Measurements from ENCODE around the gene CFAP46.
A peak's percentile ranks its signal among the peaks of the same experiment; 100 is the strongest.

CFAP46 gene

GRCh38 chr10:132977807-132978206 is 35.4 kb upstream of the CFAP46 start:
- H2BK5ac ChIP-seq (ENCODE audit: low read depth, low read length, poor library complexity, severe bottlenecking): no peak overlapping the region
- no peak overlapping the region for H2AFZ ChIP-seq (ENCODE audit: low read depth, low read length)
- no peak overlapping the region for H2AK5ac ChIP-seq (ENCODE audit: low read length, severe bottlenecking)
- H3K9me3 ChIP-seq (ENCODE audit: control insufficient read depth, low read length): no peaks in the 10 kb centered on the region
- H3K36me3 ChIP-seq (ENCODE audit: control insufficient read depth in 1 of 2, insufficient read depth in 2 of 2, low read depth in 1 of 2, low read length in 2 of 2): no peaks in the 10 kb centered on the region
- no peak overlapping the region for H3K18ac ChIP-seq (ENCODE audit: low read depth in 1 of 2, low read length in 2 of 2)
- H3K4me3 ChIP-seq (ENCODE audit: insufficient read depth in 1 of 2, low read depth in 1 of 2, low read length in 2 of 2): no peak overlapping the region
- no peaks in the 10 kb centered on the region for H3K4me1 ChIP-seq (ENCODE audit: control insufficient read depth, insufficient read depth, low read depth, low read length)
- H3K14ac ChIP-seq (ENCODE audit: low read length in 2 of 2): no peak overlapping the region
- H3K27me3 ChIP-seq (ENCODE audit: control insufficient read depth in 1 of 2, insufficient read depth in 1 of 2, low read length in 2 of 2): peaks cover 11 to 79% of the 10 kb centered on the region in 2 experiments
- no peak overlapping the region for H3K4me2 ChIP-seq (ENCODE audit: low read length, poor library complexity, severe bottlenecking)
- H2BK15ac ChIP-seq (ENCODE audit: low read depth, poor library complexity, severe bottlenecking): no peak overlapping the region
- H3K79me1 ChIP-seq (replicated peaks; ENCODE audit: low read length, poor library complexity, severe bottlenecking): no peaks in the 10 kb centered on the region
- DNase-seq: no peak
- no peak overlapping the region for H3K27ac ChIP-seq (ENCODE audit: low read length, poor library complexity, severe bottlenecking)
- H2BK120ac ChIP-seq (ENCODE audit: low read depth, low read length): no peak overlapping the region
- no peak overlapping the region for H3K4ac ChIP-seq (ENCODE audit: low read depth in 1 of 2, low read length in 2 of 2)
- H3K23ac ChIP-seq (ENCODE audit: low read length in 2 of 2): no peak overlapping the region
- H2BK12ac ChIP-seq (ENCODE audit: low read length in 2 of 2): no peak overlapping the region
- H4K8ac ChIP-seq (ENCODE audit: low read length): no peak overlapping the region
- no peak overlapping the region for H4K91ac ChIP-seq (ENCODE audit: low read length)
- H3K9ac ChIP-seq (ENCODE audit: low read length): no peak overlapping the region
- WGBS: 72% methylated on average over 27 of the region's 27 CpGs

GRCh38 chr10:132977076-132977475 is 34.7 kb upstream of the CFAP46 start:
- H3K4me2 ChIP-seq (ENCODE audit: low read length, poor library complexity, severe bottlenecking): no peak overlapping the region
- DNase-seq: no peak
- no peak overlapping the region for H3K4me3 ChIP-seq (ENCODE audit: insufficient read depth in 1 of 2, low read depth in 1 of 2, low read length in 2 of 2)
- no peak overlapping the region for H4K8ac ChIP-seq (ENCODE audit: low read length)
- H3K27ac ChIP-seq (ENCODE audit: low read length, poor library complexity, severe bottlenecking): no peak overlapping the region
- no peak overlapping the region for H2BK15ac ChIP-seq (ENCODE audit: low read depth, poor library complexity, severe bottlenecking)
- no peak overlapping the region for H2BK120ac ChIP-seq (ENCODE audit: low read depth, low read length)
- no peak overlapping the region for H2AFZ ChIP-seq (ENCODE audit: low read depth, low read length)
- no peak overlapping the region for H3K18ac ChIP-seq (ENCODE audit: low read depth in 1 of 2, low read length in 2 of 2)
- H3K36me3 ChIP-seq (ENCODE audit: control insufficient read depth in 1 of 2, insufficient read depth in 2 of 2, low read depth in 1 of 2, low read length in 2 of 2): no peaks in the 10 kb centered on the region
- H3K79me1 ChIP-seq (replicated peaks; ENCODE audit: low read length, poor library complexity, severe bottlenecking): no peaks in the 10 kb centered on the region
- no peak overlapping the region for H2BK12ac ChIP-seq (ENCODE audit: low read length in 2 of 2)
- H3K27me3 ChIP-seq (ENCODE audit: control insufficient read depth in 1 of 2, insufficient read depth in 1 of 2, low read length in 2 of 2): peaks cover 11 to 81% of the 10 kb centered on the region in 2 experiments
- no peaks in the 10 kb centered on the region for H3K9me3 ChIP-seq (ENCODE audit: control insufficient read depth, low read length)
- H3K4ac ChIP-seq (ENCODE audit: low read depth in 1 of 2, low read length in 2 of 2): no peak overlapping the region
- H4K91ac ChIP-seq (ENCODE audit: low read length): no peak overlapping the region
- no peak overlapping the region for H2BK5ac ChIP-seq (ENCODE audit: low read depth, low read length, poor library complexity, severe bottlenecking)
- H3K14ac ChIP-seq (ENCODE audit: low read length in 2 of 2): no peak overlapping the region
- H3K9ac ChIP-seq (ENCODE audit: low read length): no peak overlapping the region
- 93% methylated on average over 25 of the region's 25 CpGs for WGBS
- H3K23ac ChIP-seq (ENCODE audit: low read length in 2 of 2): no peak overlapping the region
- no peaks in the 10 kb centered on the region for H3K4me1 ChIP-seq (ENCODE audit: control insufficient read depth, insufficient read depth, low read depth, low read length)
- H2AK5ac ChIP-seq (ENCODE audit: low read length, severe bottlenecking): no peak overlapping the region

DNA sequence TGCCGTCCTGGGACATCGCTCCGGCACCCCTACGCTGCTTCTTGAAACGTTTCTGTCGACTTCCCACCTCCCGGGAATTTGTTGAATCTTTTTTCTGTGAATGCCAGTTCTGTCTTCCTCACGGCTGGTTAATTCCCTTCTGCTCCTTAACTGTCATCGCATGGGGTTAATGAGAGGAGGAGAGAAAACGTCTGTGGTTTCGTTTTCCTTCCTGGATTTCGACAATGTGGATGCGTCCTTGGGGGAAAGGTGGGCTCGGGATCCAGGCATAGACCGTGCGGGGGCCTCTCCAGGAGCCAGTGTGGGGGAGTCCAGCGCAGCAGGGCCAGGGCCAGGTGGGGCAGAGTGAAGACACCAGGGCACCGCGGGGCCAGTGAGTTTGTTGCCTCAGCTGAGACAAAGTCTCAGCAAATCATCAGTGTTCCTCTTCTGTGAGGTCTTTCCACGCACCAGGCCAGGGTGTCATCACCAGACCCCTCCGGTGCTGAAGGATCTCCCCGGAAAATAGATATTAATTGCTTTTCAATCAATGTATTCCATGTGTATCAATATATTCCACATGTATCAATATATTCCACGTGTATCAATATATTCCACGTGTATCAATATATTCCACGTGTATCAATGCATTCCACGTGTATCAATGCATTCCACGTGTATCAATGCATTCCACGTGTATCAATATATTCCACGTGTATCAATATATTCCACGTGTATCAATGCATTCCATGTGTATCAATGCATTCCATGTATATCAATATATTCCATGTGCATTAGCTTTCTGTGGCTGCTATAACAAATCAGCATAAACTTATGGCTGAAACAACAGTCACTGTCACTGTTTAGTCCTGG is 33.7 kb upstream of the CFAP46 start:
- no peak overlapping the region for H3K14ac ChIP-seq (ENCODE audit: low read length in 2 of 2)
- no peak overlapping the region for H2AFZ ChIP-seq (ENCODE audit: low read depth, low read length)
- no peak overlapping the region for H2BK12ac ChIP-seq (ENCODE audit: low read length in 2 of 2)
- no peak overlapping the region for H2AK5ac ChIP-seq (ENCODE audit: low read length, severe bottlenecking)
- no peak overlapping the region for H2BK5ac ChIP-seq (ENCODE audit: low read depth, low read length, poor library complexity, severe bottlenecking)
- H3K9ac ChIP-seq (ENCODE audit: low read length): no peak overlapping the region
- no peak for DNase-seq
- no peak overlapping the region for H2BK15ac ChIP-seq (ENCODE audit: low read depth, poor library complexity, severe bottlenecking)
- H3K23ac ChIP-seq (ENCODE audit: low read length in 2 of 2): no peak overlapping the region
- no peak overlapping the region for H3K4me2 ChIP-seq (ENCODE audit: low read length, poor library complexity, severe bottlenecking)
- no peaks in the 10 kb centered on the region for H3K9me3 ChIP-seq (ENCODE audit: control insufficient read depth, low read length)
- no peak overlapping the region for H4K91ac ChIP-seq (ENCODE audit: low read length)
- H2BK120ac ChIP-seq (ENCODE audit: low read depth, low read length): no peak overlapping the region
- no peaks in the 10 kb centered on the region for H3K79me1 ChIP-seq (replicated peaks; ENCODE audit: low read length, poor library complexity, severe bottlenecking)
- H3K18ac ChIP-seq (ENCODE audit: low read depth in 1 of 2, low read length in 2 of 2): no peak overlapping the region
- no peaks in the 10 kb centered on the region for H3K36me3 ChIP-seq (ENCODE audit: control insufficient read depth in 1 of 2, insufficient read depth in 2 of 2, low read depth in 1 of 2, low read length in 2 of 2)
- H3K4ac ChIP-seq (ENCODE audit: low read depth in 1 of 2, low read length in 2 of 2): no peak overlapping the region
- H3K4me1 ChIP-seq (ENCODE audit: control insufficient read depth, insufficient read depth, low read depth, low read length): no peaks in the 10 kb centered on the region
- no peak overlapping the region for H4K8ac ChIP-seq (ENCODE audit: low read length)
- WGBS: 83% methylated on average over 29 of the region's 30 CpGs
- no peak overlapping the region for H3K27ac ChIP-seq (ENCODE audit: low read length, poor library complexity, severe bottlenecking)
- H3K4me3 ChIP-seq (ENCODE audit: insufficient read depth in 1 of 2, low read depth in 1 of 2, low read length in 2 of 2): peak overlapping the region in 1 of 2 experiments; percentile 23
- peaks cover 21 to 88% of the 10 kb centered on the region in 2 experiments for H3K27me3 ChIP-seq (ENCODE audit: control insufficient read depth in 1 of 2, insufficient read depth in 1 of 2, low read length in 2 of 2)

- Histone ChIP-seq H3K4ac (ENCODE audit: low read depth in 1 of 2, low read length in 2 of 2) (no peak overlapping the region), H3K9ac (ENCODE audit: low read length) (no peak overlapping the region)
- 82% methylated on average over 28 of the region's 28 CpGs for WGBS
Observed at GRCh38 chr10:132974886-132975830, 32.8 kb upstream of the CFAP46 start.

More at GRCh38 chr10:132974886-132975830, 32.8 kb upstream of the CFAP46 start:
- H2AFZ ChIP-seq (ENCODE audit: low read depth, low read length): no peak overlapping the region
- no peak overlapping the region for H2BK5ac ChIP-seq (ENCODE audit: low read depth, low read length, poor library complexity, severe bottlenecking)
- no peak overlapping the region for H3K23ac ChIP-seq (ENCODE audit: low read length in 2 of 2)
- H3K4me3 ChIP-seq (ENCODE audit: insufficient read depth in 1 of 2, low read depth in 1 of 2, low read length in 2 of 2): peak overlapping the region in 1 of 2 experiments; percentile 23
- no peak overlapping the region for H4K91ac ChIP-seq (ENCODE audit: low read length)
- H3K27ac ChIP-seq (ENCODE audit: low read length, poor library complexity, severe bottlenecking): no peak overlapping the region
- H2BK120ac ChIP-seq (ENCODE audit: low read depth, low read length): no peak overlapping the region
- no peak overlapping the region for H2BK15ac ChIP-seq (ENCODE audit: low read depth, poor library complexity, severe bottlenecking)
- H4K8ac ChIP-seq (ENCODE audit: low read length): no peak overlapping the region
- peaks cover 27 to 94% of the 10 kb centered on the region in 2 experiments for H3K27me3 ChIP-seq (ENCODE audit: control insufficient read depth in 1 of 2, insufficient read depth in 1 of 2, low read length in 2 of 2)
- H3K4me1 ChIP-seq (ENCODE audit: control insufficient read depth, insufficient read depth, low read depth, low read length): no peaks in the 10 kb centered on the region
- H3K36me3 ChIP-seq (ENCODE audit: control insufficient read depth in 1 of 2, insufficient read depth in 2 of 2, low read depth in 1 of 2, low read length in 2 of 2): no peaks in the 10 kb centered on the region
- no peak overlapping the region for H3K14ac ChIP-seq (ENCODE audit: low read length in 2 of 2)
- H2AK5ac ChIP-seq (ENCODE audit: low read length, severe bottlenecking): no peak overlapping the region
- no peak overlapping the region for H3K4me2 ChIP-seq (ENCODE audit: low read length, poor library complexity, severe bottlenecking)
- H3K18ac ChIP-seq (ENCODE audit: low read depth in 1 of 2, low read length in 2 of 2): no peak overlapping the region
- H3K9me3 ChIP-seq (ENCODE audit: control insufficient read depth, low read length): no peaks in the 10 kb centered on the region
- DNase-seq: no peak
- no peak overlapping the region for H2BK12ac ChIP-seq (ENCODE audit: low read length in 2 of 2)
- no peaks in the 10 kb centered on the region for H3K79me1 ChIP-seq (replicated peaks; ENCODE audit: low read length, poor library complexity, severe bottlenecking)

Measured in mesenchymal stem cell (in vitro differentiated cells and primary cell).